ENCODE data around the gene COL8A1.

DNA sequence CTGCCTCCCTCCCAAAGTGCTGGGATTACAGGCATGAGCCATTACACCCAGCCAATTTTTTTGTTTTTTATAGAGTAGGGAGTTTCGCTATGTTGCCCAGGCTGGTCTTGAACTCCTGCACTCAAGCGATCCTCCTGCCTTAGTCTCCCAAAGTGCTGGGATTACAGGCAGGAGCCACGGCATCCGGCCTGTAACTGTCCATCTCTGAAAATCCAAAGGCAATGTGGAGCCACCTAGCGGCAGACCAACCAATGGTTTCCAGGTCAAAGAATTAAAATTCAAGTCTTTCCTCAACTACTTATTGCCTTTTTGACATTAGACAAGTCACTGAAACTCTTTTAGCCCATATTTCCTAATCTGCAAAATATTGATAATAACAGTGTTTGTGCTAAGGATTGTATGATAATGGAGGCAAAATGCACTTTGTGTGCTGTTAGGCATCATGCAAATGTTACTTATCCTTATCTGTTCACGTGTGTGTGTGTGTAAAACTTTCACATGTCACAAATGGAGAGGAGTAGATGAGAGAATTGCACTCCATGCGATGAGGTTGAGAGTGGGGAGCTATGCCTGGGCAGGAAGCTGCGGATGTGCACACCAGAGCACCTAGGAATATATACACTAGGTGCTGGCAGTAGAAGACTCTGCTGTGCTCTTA, 48.7 kb downstream of the COL8A1 start:
- no peak for TF ChIP-seq POLR2AphosphoS5 (IDR thresholded peaks at IDR 0.05)
- TF ChIP-seq, protein P1, sequence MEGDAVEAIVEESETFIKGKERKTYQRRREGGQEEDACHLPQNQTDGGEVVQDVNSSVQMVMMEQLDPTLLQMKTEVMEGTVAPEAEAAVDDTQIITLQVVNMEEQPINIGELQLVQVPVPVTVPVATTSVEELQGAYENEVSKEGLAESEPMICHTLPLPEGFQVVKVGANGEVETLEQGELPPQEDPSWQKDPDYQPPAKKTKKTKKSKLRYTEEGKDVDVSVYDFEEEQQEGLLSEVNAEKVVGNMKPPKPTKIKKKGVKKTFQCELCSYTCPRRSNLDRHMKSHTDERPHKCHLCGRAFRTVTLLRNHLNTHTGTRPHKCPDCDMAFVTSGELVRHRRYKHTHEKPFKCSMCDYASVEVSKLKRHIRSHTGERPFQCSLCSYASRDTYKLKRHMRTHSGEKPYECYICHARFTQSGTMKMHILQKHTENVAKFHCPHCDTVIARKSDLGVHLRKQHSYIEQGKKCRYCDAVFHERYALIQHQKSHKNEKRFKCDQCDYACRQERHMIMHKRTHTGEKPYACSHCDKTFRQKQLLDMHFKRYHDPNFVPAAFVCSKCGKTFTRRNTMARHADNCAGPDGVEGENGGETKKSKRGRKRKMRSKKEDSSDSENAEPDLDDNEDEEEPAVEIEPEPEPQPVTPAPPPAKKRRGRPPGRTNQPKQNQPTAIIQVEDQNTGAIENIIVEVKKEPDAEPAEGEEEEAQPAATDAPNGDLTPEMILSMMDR (IDR thresholded peaks at IDR 0.05), result peak in 4 of 7 experiments; percentile 50 to 82 (median 64)

Measured in stomach (tissue), 4 donors.